Measurements from ENCODE around the gene ACVR1. TPM values are rescaled to one million over a fixed set of nuclear protein-coding genes. Genes with fewer than 3 reads are reported as not detected.
A peak's percentile ranks its signal among the peaks of the same experiment; 100 is the strongest.

Gene ACVR1
- total and polyA plus RNA-seq, 2 of the 13 experiments (the other 11 are each of a cell fraction or from before 2014, with no cell fraction given): 2.3 to 5.4 TPM

- TF ChIP-seq MAZ (IDR thresholded peaks at IDR 0.05; ENCODE audit: borderline replicate concordance, low read depth, low read length) (peak; percentile 94), MAZ (CRISPR knock-in tag; IDR thresholded peaks at IDR 0.05; ENCODE audit: low read depth) (peak; percentile 87), POGZ (CRISPR knock-in tag; IDR thresholded peaks at IDR 0.05) (peak; percentile 76), SRY (CRISPR knock-in tag; IDR thresholded peaks at IDR 0.05) (no peak), SP4 (CRISPR knock-in tag; IDR thresholded peaks at IDR 0.05) (peak; percentile 51; the same call in 1 of the 2 replicates), ZNF740 (CRISPR knock-in tag; IDR thresholded peaks at IDR 0.05) (0 out of 2 replicates have a peak, but pooled peaks have one; percentile 40), NFYC (CRISPR knock-in tag; IDR thresholded peaks at IDR 0.05) (peak; percentile 75), ZFY (CRISPR knock-in tag; IDR thresholded peaks at IDR 0.05) (peak; percentile 83), RBFOX2 (IDR thresholded peaks at IDR 0.05; ENCODE audit: low read depth, low read length) (peak; percentile 78), TFAP4 (IDR thresholded peaks at IDR 0.05; ENCODE audit: borderline replicate concordance, low read depth) (peak; percentile 73; the same call in 1 of the 2 replicates), ZNF510 (CRISPR knock-in tag; IDR thresholded peaks at IDR 0.05; ENCODE audit: low read depth) (peak; percentile 69; the same call in 1 of the 2 replicates), GATAD1 (CRISPR knock-in tag; IDR thresholded peaks at IDR 0.05) (peak; percentile 70; the same call in 1 of the 2 replicates), BRF2 (CRISPR knock-in tag; IDR thresholded peaks at IDR 0.05) (no peak), ZNF800 (CRISPR knock-in tag; IDR thresholded peaks at IDR 0.05) (peak; percentile 69; the same call in 1 of the 2 replicates), NR2C2 (CRISPR knock-in tag; IDR thresholded peaks at IDR 0.05; ENCODE audit: borderline replicate concordance) (peak; percentile 44; the same call in 1 of the 2 replicates), ELF3 (CRISPR knock-in tag; IDR thresholded peaks at IDR 0.05) (peak; percentile 95), BORCS8-MEF2B (CRISPR knock-in tag; IDR thresholded peaks at IDR 0.05) (peak; percentile 53; the same call in 1 of the 2 replicates), MBNL3 (CRISPR knock-in tag; conservative IDR thresholded peaks at IDR 0.05) (no peak), ZNF33B (CRISPR knock-in tag; IDR thresholded peaks at IDR 0.05) (0 out of 2 replicates have a peak, but pooled peaks have one; percentile 34), MYNN (CRISPR knock-in tag; IDR thresholded peaks at IDR 0.05; ENCODE audit: low read depth) (no peak), PRMT3 (CRISPR knock-in tag; IDR thresholded peaks at IDR 0.05; ENCODE audit: borderline replicate concordance, low read depth) (no peak), IRF2 (CRISPR knock-in tag; IDR thresholded peaks at IDR 0.05) (peak; percentile 56), STAG1 (CRISPR knock-in tag; IDR thresholded peaks at IDR 0.05) (peak; percentile 8; the same call in 1 of the 2 replicates), MIER2 (CRISPR knock-in tag; IDR thresholded peaks at IDR 0.05) (0 out of 2 replicates have a peak, but pooled peaks have one; percentile 18), SPEN (CRISPR knock-in tag; IDR thresholded peaks at IDR 0.05; ENCODE audit: low read depth) (peak; percentile 17), FOXA1 (IDR thresholded peaks at IDR 0.05) (no peak), FOXA1 (CRISPR knock-in tag; IDR thresholded peaks at IDR 0.05) (0 out of 2 replicates have a peak, but pooled peaks have one; percentile 3), SALL2 (CRISPR knock-in tag; IDR thresholded peaks at IDR 0.05) (no peak)
Measured at GRCh38 chr2:157876066-157876785, at the start of gene ACVR1 (continued).
